GM13976 (cell line): Measurements from ENCODE around the gene CFAP46.
"Not testable (repeated sequence)": the region's sequence is repeated elsewhere in the genome, so short reads cannot be mapped to it uniquely, and the experiment has no call there.

ENCODE experiments used
- DNase-seq: peaks from one replicate; pipeline ENCODE4 v3.0.0; 2012; ENCODE audit warnings: low spot score
- CTCF ChIP-seq: IDR thresholded peaks from 2 replicates; pipeline ENCODE4 v1.5.1; 2012; ENCODE audit warnings: borderline replicate concordance, mild to moderate bottlenecking; ENCODE audit not compliant: insufficient read depth; ENCODE audit errors: extremely low read depth, missing control alignments, control extremely low read depth
- in situ Hi-C: fragments of 300-500 bp; cut with MboI; formaldehyde crosslinking; loops from one replicate; pipeline ENCODE4 v1.12.0; 2022; ENCODE audit warnings: low sequenced_read_pairs, mixed read lengths, inconsistent platforms; ENCODE audit not compliant: unreplicated experiment

CFAP46 gene

GRCh38 chr10:132901351-132901750 is 41.0 kb downstream of the CFAP46 start:
- in situ Hi-C loops = no loop called here
- DNase-seq = no peak
- no peak for TF ChIP-seq CTCF

- TF ChIP-seq CTCF = no peak
- in situ Hi-C loops = no loop called here
- no peak for DNase-seq
These were observed 42.1 kb downstream of the CFAP46 start for GRCh38 chr10:132900211-132900756.

- DNase-seq = no peak
- TF ChIP-seq CTCF = no peak
- in situ Hi-C loops = no loop called here
These were observed 42.7 kb downstream of the CFAP46 start for GRCh38 chr10:132899751-132900065.

GRCh38 chr10:132899054-132899750 is 43.2 kb downstream of the CFAP46 start:
- no peak for TF ChIP-seq CTCF
- DNase-seq = no peak
- in situ Hi-C loops = no loop called here

GRCh38 chr10:132898391-132899053 is 43.8 kb downstream of the CFAP46 start:
- in situ Hi-C loops = no loop called here
- no peak for TF ChIP-seq CTCF
- DNase-seq = no peak

GRCh38 chr10:132897516-132898381 is 44.6 kb downstream of the CFAP46 start:
- DNase-seq = no peak
- in situ Hi-C loops = no loop called here
- TF ChIP-seq CTCF = no peak

GRCh38 chr10:132893786-132894185 is 48.6 kb downstream of the CFAP46 start:
- in situ Hi-C loops, DNase-seq: not testable (repeated sequence)
